ENCODE measurements around the gene SLC30A1. TPM values are rescaled to one million over a fixed set of nuclear protein-coding genes. Genes with fewer than 3 reads are reported as not detected.

SLC30A1 gene
- total and polyA plus RNA-seq, 10 of the 15 experiments (the other 5 are each of a cell fraction or from before 2014, with no cell fraction given), result 3.5 to 14.1 (median 8.8) TPM

DNA sequence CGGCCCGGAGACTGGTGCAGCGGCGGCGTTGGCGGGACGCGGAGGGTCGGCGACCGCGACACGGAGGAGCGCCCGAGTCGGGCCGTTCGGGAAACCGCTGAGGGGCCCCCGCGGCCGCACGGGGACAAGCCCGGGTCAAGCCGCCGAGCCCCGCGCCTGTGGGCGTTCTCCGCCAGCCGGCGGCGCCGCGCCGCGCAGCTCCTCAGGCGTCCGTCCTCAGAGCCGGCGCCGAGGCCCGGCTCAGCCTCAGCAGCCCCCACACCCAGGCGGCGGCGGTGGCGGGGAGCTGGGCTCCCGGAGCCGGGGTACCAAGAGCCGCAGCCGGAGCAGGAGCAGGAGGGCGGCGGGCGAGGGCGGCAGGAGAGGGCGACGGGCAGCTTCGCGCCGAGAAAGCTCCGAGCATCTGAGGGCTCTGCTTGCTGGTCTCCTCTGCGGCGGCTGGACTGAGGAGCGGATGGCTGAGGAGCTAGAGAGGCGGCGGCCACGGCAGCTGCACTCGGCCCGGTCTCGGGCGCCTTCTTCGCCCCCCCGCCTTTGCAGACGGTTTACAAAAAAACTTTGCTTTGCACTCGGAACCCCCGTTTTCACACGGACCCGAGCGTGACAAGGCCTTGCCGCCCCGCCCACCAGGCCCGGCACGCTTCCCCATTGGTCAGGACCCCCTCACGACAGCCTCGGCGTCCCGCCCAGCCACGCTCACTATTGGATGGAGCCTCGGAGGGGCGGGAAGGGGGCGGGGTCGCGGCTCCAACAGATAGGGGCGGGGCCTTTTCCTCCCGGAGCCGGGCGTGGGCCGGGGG is at the start of gene SLC30A1 (continued):
- TF ChIP-seq, protein P1, sequence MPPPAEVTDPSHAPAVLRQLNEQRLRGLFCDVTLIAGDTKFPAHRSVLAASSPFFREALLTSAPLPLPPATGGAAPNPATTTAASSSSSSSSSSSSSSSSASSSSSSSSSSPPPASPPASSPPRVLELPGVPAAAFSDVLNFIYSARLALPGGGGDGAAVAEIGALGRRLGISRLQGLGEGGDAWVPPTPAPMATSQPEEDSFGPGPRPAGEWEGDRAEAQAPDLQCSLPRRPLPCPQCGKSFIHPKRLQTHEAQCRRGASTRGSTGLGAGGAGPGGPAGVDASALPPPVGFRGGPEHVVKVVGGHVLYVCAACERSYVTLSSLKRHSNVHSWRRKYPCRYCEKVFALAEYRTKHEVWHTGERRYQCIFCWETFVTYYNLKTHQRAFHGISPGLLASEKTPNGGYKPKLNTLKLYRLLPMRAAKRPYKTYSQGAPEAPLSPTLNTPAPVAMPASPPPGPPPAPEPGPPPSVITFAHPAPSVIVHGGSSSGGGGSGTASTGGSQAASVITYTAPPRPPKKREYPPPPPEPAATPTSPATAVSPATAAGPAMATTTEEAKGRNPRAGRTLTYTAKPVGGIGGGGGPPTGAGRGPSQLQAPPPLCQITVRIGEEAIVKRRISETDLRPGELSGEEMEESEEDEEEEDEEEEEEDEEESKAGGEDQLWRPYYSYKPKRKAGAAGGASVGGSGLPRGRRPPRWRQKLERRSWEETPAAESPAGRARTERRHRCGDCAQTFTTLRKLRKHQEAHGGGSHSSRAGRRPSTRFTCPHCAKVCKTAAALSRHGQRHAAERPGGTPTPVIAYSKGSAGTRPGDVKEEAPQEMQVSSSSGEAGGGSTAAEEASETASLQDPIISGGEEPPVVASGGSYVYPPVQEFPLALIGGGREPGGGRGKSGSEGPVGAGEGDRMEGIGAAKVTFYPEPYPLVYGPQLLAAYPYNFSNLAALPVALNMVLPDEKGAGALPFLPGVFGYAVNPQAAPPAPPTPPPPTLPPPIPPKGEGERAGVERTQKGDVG (CRISPR knock-in tag; IDR thresholded peaks at IDR 0.05), result no peak
- peak; percentile 76; the same call in 1 of the 2 replicates for TF ChIP-seq FOXM1 (IDR thresholded peaks at IDR 0.05; ENCODE audit: low read depth, low read length)
- TF ChIP-seq RELA (IDR thresholded peaks at IDR 0.05; ENCODE audit: borderline replicate concordance, partially characterized antibody), result peak; percentile 34
- TF ChIP-seq, protein P2, sequence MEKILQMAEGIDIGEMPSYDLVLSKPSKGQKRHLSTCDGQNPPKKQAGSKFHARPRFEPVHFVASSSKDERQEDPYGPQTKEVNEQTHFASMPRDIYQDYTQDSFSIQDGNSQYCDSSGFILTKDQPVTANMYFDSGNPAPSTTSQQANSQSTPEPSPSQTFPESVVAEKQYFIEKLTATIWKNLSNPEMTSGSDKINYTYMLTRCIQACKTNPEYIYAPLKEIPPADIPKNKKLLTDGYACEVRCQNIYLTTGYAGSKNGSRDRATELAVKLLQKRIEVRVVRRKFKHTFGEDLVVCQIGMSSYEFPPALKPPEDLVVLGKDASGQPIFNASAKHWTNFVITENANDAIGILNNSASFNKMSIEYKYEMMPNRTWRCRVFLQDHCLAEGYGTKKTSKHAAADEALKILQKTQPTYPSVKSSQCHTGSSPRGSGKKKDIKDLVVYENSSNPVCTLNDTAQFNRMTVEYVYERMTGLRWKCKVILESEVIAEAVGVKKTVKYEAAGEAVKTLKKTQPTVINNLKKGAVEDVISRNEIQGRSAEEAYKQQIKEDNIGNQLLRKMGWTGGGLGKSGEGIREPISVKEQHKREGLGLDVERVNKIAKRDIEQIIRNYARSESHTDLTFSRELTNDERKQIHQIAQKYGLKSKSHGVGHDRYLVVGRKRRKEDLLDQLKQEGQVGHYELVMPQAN (conservative IDR thresholded peaks at IDR 0.05), result peak; percentile 58; the same call in 1 of the 2 replicates
- no peak for TF ChIP-seq CBX3 (IDR thresholded peaks at IDR 0.05; ENCODE audit: borderline replicate concordance, low read depth)
- TF ChIP-seq, protein P3, sequence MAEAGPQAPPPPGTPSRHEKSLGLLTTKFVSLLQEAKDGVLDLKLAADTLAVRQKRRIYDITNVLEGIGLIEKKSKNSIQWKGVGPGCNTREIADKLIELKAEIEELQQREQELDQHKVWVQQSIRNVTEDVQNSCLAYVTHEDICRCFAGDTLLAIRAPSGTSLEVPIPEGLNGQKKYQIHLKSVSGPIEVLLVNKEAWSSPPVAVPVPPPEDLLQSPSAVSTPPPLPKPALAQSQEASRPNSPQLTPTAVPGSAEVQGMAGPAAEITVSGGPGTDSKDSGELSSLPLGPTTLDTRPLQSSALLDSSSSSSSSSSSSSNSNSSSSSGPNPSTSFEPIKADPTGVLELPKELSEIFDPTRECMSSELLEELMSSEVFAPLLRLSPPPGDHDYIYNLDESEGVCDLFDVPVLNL (IDR thresholded peaks at IDR 0.05; ENCODE audit: low read depth, low read length), result no peak
- no peak for TF ChIP-seq ZBED1 (IDR thresholded peaks at IDR 0.05; ENCODE audit: borderline replicate concordance)
- TF ChIP-seq SP1 (IDR thresholded peaks at IDR 0.05; ENCODE audit: low read depth, low read length), result peak; percentile 92
- peak; percentile 93 for TF ChIP-seq CREB1 (IDR thresholded peaks at IDR 0.05; ENCODE audit: low read depth)
- no peak for TF ChIP-seq ZNF622 (IDR thresholded peaks at IDR 0.05)
- TF ChIP-seq, protein P4, sequence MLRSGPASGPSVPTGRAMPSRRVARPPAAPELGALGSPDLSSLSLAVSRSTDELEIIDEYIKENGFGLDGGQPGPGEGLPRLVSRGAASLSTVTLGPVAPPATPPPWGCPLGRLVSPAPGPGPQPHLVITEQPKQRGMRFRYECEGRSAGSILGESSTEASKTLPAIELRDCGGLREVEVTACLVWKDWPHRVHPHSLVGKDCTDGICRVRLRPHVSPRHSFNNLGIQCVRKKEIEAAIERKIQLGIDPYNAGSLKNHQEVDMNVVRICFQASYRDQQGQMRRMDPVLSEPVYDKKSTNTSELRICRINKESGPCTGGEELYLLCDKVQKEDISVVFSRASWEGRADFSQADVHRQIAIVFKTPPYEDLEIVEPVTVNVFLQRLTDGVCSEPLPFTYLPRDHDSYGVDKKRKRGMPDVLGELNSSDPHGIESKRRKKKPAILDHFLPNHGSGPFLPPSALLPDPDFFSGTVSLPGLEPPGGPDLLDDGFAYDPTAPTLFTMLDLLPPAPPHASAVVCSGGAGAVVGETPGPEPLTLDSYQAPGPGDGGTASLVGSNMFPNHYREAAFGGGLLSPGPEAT (IDR thresholded peaks at IDR 0.05; ENCODE audit: low read depth), result no peak; the same call in 1 of the 2 replicates
- TF ChIP-seq POLR2AphosphoS5 (IDR thresholded peaks at IDR 0.05; ENCODE audit: low read length), result peak; percentile 89
- TF ChIP-seq ZNF207 (IDR thresholded peaks at IDR 0.05; ENCODE audit: borderline replicate concordance), result peak; percentile 76; the same call in 1 of the 2 replicates
- TF ChIP-seq, protein P5, sequence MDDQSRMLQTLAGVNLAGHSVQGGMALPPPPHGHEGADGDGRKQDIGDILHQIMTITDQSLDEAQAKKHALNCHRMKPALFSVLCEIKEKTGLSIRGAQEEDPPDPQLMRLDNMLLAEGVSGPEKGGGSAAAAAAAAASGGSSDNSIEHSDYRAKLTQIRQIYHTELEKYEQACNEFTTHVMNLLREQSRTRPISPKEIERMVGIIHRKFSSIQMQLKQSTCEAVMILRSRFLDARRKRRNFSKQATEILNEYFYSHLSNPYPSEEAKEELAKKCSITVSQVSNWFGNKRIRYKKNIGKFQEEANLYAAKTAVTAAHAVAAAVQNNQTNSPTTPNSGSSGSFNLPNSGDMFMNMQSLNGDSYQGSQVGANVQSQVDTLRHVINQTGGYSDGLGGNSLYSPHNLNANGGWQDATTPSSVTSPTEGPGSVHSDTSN (IDR thresholded peaks at IDR 0.05; ENCODE audit: insufficient replicate concordance, low read depth, low read length), result no peak
- TF ChIP-seq POLR2AphosphoS2 (IDR thresholded peaks at IDR 0.05; ENCODE audit: low read depth, low read length), result no peak; the same call in 1 of the 2 replicates
- no peak for TF ChIP-seq CHD4 (IDR thresholded peaks at IDR 0.05)
- no peak for TF ChIP-seq NRF1 (conservative IDR thresholded peaks at IDR 0.05; ENCODE audit: low read depth, low read length)
- no peak for TF ChIP-seq TBL1XR1 (IDR thresholded peaks at IDR 0.05; ENCODE audit: low read depth, low read length)
- no peak for TF ChIP-seq RAD21 (IDR thresholded peaks at IDR 0.05; ENCODE audit: insufficient read depth, low read depth, low read length)
- TF ChIP-seq BACH1 (IDR thresholded peaks at IDR 0.05; ENCODE audit: borderline replicate concordance), result 0 out of 2 replicates have a peak, but pooled peaks have one; percentile 51
- TF ChIP-seq BCL11A (IDR thresholded peaks at IDR 0.05; ENCODE audit: low read depth, low read length), result no peak
